ENCODE data around the gene KDM4B. TPM values are rescaled to one million over a fixed set of nuclear protein-coding genes. Genes with fewer than 3 reads are reported as not detected.

Gene KDM4B
- total RNA-seq, 2 experiments from 2014 or later, result 33.9 to 35.8 TPM

DNA sequence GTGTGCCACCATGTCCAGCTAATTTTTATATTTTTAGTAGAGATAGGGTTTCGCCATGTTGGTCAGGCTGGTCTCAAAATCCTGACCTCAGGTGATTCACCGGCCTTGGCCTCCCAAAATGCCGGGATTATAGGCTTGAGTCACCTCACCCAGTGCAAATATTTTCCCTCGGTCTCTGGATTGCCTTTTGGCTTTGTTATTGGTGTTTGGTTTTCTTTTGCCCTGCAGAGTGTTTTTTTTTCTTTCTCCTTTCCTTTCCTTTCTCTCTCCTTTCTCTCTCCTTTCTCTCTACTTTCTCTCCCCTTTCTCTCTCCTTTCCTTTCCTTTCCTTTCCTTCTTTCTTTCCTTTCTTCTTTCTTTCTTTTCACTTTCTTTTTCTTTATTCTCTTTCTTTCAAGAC lies 33.2 kb downstream of the KDM4B start:
- ATAC-seq (no peak), DNase-seq (no peak)
- Mint-ChIP-seq H3K9me3 (ENCODE audit: low read depth) (no peaks in the 10 kb centered on the region), H3K36me3 (ENCODE audit: low read depth) (peaks cover under 1% of the 10 kb centered on the region), H3K4me3 (no peak overlapping the region), H3K27me3 (no peaks in the 10 kb centered on the region), H3K27ac (no peak overlapping the region), H3K4me1 (peaks cover 5% of the 10 kb centered on the region)
- ChIA-PET CTCF (interaction anchor here (0.7 to 2.0 kb wide), 7 partner anchors 21 to 1249 kb away, joined by 3 to 19 read pairs (median 4); partner anchors contain the start of gene KDM4B), POLR2A (no interaction called here)
- intact Hi-C loops (cut with DNase I, micrococcal nuclease), result no loop called here

DNA sequence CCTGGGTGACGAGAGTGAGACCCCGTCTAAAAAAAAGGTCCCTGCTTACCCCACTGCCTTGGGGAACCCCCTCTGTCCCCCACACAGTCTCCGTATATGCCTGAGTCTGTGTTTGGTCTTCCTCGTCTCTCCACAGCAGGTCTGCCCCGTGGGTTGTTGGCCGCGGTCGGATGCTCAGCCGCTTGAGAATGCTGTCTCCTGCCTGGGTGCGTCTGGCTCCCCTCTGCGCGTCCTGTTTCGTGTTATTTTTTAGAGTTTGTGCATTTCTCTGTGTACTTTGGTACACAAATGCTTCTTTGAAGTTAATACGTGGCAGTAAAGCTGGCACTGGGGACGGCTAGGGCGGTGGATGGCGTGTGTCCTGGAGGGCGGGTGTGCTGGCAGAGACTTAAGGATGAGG lies 34.9 kb downstream of the KDM4B start:
- no peak overlapping the region for H3K4me3 Mint-ChIP-seq
- ATAC-seq, result no peak
- H3K36me3 Mint-ChIP-seq (ENCODE audit: low read depth), result peaks cover 8% of the 10 kb centered on the region
- no peak for DNase-seq
- H3K4me1 Mint-ChIP-seq, result peaks cover 5% of the 10 kb centered on the region
- H3K9me3 Mint-ChIP-seq (ENCODE audit: low read depth), result no peaks in the 10 kb centered on the region
- intact Hi-C loops (cut with DNase I, micrococcal nuclease), result no loop called here
- no peaks in the 10 kb centered on the region for H3K27me3 Mint-ChIP-seq
- POLR2A ChIA-PET, result interaction anchor here (0.6 kb wide), 1 partner anchor 29 kb away, joined by 9 read pairs; no protein-coding TSS in a partner anchor
- CTCF ChIA-PET, result interaction anchor here (0.5 to 0.6 kb wide), 2 partner anchors 12 to 133 kb away, joined by 3 to 4 read pairs; no protein-coding TSS in a partner anchor
- no peak overlapping the region for H3K27ac Mint-ChIP-seq

DNA sequence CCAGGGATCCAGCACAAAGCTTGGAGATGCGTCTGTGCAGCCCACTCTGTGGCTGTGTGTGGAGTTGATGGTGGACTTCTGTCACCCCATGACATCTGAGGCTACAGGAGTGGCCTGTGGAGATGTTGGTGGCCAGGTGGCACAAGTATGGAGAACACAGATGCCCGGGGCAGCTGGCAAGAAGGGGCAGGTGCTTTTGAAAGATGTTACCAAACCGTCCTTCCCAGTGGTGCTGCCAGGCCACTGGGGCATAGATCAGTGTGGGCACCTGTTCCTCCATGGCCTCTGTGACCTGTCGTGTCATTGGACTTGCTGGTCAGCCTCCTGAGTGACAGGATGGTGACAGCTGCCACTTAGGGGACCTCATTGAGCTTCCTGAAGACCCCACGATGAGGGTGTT lies 36.2 kb downstream of the KDM4B start:
- intact Hi-C loops (cut with DNase I, micrococcal nuclease), result no loop called here
- Mint-ChIP-seq H3K27me3 (no peaks in the 10 kb centered on the region), H3K36me3 (ENCODE audit: low read depth) (peaks cover 8% of the 10 kb centered on the region), H3K4me1 (peaks cover 5% of the 10 kb centered on the region), H3K9me3 (ENCODE audit: low read depth) (no peaks in the 10 kb centered on the region), H3K27ac (no peak overlapping the region), H3K4me3 (no peak overlapping the region)
- ChIA-PET CTCF (no interaction called here), POLR2A (no interaction called here)
- no peak for DNase-seq
- no peak for ATAC-seq

DNA sequence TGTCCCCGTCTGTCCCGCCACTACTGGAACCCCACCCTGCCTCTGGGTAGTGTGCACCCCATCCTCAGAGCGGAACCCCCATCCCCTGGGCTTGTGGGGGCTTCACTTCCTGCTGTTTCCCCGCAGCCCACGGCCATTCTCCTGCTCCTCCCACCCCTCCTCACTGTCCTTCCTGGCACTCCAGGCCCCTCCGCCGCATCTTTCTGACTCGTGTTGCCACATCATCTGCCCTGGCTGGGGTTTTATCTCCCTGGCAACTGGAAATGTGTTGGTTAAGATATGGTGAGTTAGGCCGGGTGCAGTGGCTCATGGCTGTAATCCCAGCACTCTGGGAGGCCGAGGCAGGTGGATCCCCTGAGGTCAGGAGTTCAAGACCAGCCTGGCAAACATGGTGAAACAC lies 37.3 kb downstream of the KDM4B start:
- intact Hi-C loops (cut with DNase I, micrococcal nuclease), result no loop called here
- DNase-seq, result no peak
- CTCF ChIA-PET, result no interaction called here
- no peaks in the 10 kb centered on the region for H3K9me3 Mint-ChIP-seq (ENCODE audit: low read depth)
- no peak for ATAC-seq
- no peak overlapping the region for H3K4me3 Mint-ChIP-seq
- H3K27me3 Mint-ChIP-seq, result no peaks in the 10 kb centered on the region
- no peak overlapping the region for H3K27ac Mint-ChIP-seq
- peaks cover 5% of the 10 kb centered on the region for H3K4me1 Mint-ChIP-seq
- POLR2A ChIA-PET, result no interaction called here
- peaks cover 8% of the 10 kb centered on the region for H3K36me3 Mint-ChIP-seq (ENCODE audit: low read depth)

DNA sequence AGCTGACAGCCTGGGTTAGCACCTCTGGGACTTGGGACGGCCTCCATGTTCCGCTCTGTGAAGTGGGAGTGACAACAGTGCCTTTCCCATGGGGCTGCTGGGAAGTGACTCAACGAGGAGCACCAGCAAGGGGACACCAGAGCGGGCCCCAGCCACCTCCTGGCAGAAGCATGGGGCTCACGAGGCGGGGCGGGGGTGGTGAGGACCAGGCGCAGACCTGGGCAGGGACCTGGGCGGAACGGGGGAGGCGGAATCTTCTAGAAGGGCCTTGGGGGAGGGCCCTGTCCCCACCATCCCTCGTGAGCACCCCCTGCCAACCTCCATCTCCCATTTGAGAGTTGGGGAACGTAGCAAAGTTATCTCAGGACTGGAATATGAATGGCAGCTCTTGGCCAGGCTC lies 37.9 kb downstream of the KDM4B start:
- ChIA-PET POLR2A (no interaction called here), CTCF (no interaction called here)
- Mint-ChIP-seq H3K4me3 (no peak overlapping the region), H3K4me1 (peaks cover 4% of the 10 kb centered on the region), H3K27me3 (no peaks in the 10 kb centered on the region), H3K36me3 (ENCODE audit: low read depth) (peaks cover 8% of the 10 kb centered on the region), H3K9me3 (ENCODE audit: low read depth) (no peaks in the 10 kb centered on the region), H3K27ac (no peak overlapping the region)
- no peak for DNase-seq
- no peak for ATAC-seq
- intact Hi-C loops (cut with DNase I, micrococcal nuclease), result no loop called here

DNA sequence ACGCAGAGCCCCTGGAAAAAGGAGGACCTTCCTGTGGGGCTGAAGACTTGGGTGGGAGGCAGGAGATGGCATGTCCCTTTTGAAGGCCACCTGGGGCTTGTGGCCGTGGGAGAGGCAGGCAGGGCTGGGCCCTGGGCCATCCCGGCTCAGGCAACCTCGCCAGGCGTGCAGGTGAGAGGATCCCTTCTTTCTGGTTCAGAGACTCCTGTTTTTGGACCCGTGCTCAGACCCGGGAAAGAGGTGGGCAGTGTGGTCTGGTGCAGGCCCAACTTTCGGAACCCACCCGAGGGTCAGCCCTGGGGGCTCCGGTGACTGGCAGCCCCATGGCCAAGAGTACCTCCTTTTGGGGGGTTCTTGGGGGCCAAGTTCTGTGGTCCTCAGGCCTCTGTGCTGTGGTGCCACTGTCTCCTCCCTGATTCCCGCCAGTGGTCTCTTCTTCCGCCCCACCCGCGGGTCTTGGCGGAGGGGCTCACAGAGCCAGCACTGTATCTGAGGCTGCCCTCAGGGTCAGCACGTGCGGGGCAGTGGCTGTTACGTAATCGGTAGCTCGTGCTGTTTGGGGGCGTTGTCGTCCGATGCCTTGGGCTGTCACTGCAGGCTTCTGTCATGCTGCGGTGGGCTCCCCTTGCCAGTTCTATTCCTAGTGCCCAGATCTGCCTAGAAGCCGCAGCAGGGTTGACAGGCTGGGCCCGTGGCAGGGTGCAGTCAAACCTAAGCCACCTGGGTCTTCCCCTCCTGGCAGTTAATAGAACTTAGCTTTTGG lies 42.7 kb downstream of the KDM4B start:
- Mint-ChIP-seq H3K9me3 (ENCODE audit: low read depth) (no peaks in the 10 kb centered on the region), H3K27me3 (no peaks in the 10 kb centered on the region), H3K4me3 (no peak overlapping the region), H3K27ac (no peak overlapping the region), H3K36me3 (ENCODE audit: low read depth) (peaks cover 8% of the 10 kb centered on the region), H3K4me1 (no peaks in the 10 kb centered on the region)
- ChIA-PET POLR2A (no interaction called here), CTCF (interaction anchor here (0.9 to 1.5 kb wide), 2 partner anchors 19 to 20 kb away, joined by 3 to 4 read pairs; no protein-coding TSS in a partner anchor)
- DNase-seq (no peak), ATAC-seq (no peak)
- intact Hi-C loops (cut with DNase I, micrococcal nuclease), result no loop called here

DNA sequence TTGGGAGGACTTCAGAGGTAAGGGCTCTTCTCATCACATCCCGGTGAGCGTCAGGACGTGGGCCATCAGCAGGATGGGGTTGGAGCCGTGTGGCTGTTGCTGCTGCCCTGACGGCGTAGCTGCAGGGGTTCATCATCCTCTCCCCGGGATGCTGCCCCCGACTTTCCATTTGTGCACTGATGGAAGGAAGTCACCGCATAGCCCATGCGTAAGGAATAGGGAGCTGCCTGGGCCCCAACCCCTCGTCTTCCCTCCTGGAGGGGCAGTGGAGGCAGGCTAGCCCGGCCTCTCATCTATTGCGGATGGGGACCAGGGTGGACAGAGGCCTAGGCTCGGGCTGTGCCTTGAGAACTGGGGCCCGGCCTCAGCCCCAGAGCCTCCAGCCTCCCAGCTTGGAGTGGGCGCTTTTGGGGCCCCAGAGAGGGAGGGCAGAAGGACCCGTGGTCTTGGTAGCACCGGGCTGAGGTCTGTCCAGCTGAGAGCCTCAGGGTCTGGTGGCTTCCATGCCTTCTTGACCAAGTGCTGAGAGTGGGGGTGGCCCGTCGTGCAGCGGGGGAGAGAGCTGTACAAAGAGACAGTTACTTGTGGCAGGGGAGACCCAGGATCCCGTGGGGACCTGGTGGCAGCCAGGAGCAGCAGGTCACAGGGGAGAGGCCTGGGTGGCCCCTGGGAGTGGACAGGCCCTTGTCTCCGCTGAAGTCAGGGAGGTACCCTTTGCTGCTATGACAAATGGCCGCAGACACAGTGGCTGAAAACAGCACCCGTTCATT lies 44.0 kb downstream of the KDM4B start:
- Mint-ChIP-seq H3K9me3 (ENCODE audit: low read depth) (no peaks in the 10 kb centered on the region), H3K4me3 (no peak overlapping the region), H3K4me1 (no peaks in the 10 kb centered on the region), H3K27me3 (no peaks in the 10 kb centered on the region), H3K27ac (no peak overlapping the region), H3K36me3 (ENCODE audit: low read depth) (peaks cover 4% of the 10 kb centered on the region)
- ATAC-seq (no peak), DNase-seq (no peak)
- CTCF ChIA-PET, result interaction anchor here (1.5 kb wide), 1 partner anchor 19 kb away, joined by 4 read pairs; no protein-coding TSS in a partner anchor
- POLR2A ChIA-PET, result no interaction called here
- intact Hi-C loops (cut with DNase I, micrococcal nuclease), result no loop called here

DNA sequence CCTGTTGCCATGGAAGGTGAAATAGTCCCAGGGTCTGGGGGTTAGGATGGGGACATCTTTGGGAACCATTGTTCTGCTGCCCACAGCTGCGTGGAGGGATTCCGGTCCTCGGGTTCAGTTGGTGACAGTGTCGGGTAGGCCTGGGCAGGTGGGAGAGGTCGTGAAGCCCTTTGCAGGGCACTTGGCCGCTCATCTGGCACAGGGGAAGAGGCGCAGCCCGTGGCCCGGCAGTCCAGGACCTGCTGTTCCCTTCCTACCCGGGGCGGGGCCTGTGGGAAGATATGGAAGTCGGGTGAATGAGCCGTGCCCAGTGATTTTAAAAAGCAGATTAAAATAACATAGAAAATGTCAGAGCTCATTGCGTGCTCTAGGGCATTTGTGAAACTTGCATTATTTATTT lies 44.8 kb downstream of the KDM4B start:
- Mint-ChIP-seq H3K9me3 (ENCODE audit: low read depth) (no peaks in the 10 kb centered on the region), H3K27me3 (no peaks in the 10 kb centered on the region), H3K36me3 (ENCODE audit: low read depth) (no peaks in the 10 kb centered on the region), H3K27ac (no peak overlapping the region), H3K4me1 (peaks cover 2% of the 10 kb centered on the region), H3K4me3 (no peak overlapping the region)
- ChIA-PET CTCF (interaction anchor here (0.7 kb wide), 1 partner anchor 17 kb away, joined by 5 read pairs; no protein-coding TSS in a partner anchor), POLR2A (no interaction called here)
- DNase-seq, result no peak
- no peak for ATAC-seq
- intact Hi-C loops (cut with DNase I, micrococcal nuclease), result no loop called here

DNA sequence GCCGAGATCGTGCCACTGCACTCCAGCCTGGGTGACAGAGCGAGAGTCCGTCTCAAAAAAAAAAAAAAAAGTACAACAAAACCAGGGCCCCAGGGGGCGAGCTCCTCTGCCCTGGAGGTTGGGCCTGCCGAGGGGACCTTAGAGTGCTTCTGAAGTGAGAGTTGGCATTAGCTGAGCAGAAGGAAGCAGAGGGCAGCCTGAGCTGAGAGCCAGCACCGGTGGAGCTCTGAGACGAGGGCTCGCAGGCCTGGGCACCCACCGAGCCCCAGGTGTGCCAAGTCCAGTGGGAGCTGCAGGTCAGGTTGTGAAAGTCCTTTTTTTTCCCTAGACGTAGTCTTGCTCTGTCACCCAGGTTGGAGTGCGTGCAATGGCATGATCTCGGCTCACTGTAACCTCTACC lies 46.0 kb downstream of the KDM4B start:
- Mint-ChIP-seq H3K36me3 (ENCODE audit: low read depth) (no peaks in the 10 kb centered on the region), H3K27ac (no peak overlapping the region), H3K27me3 (no peaks in the 10 kb centered on the region), H3K4me3 (no peak overlapping the region), H3K9me3 (ENCODE audit: low read depth) (no peaks in the 10 kb centered on the region), H3K4me1 (peaks cover 2% of the 10 kb centered on the region)
- POLR2A ChIA-PET, result interaction anchor here (0.7 kb wide), 1 partner anchor 14 kb away, joined by 3 read pairs; no protein-coding TSS in a partner anchor
- ATAC-seq, result no peak
- intact Hi-C loops (cut with DNase I, micrococcal nuclease), result no loop called here
- CTCF ChIA-PET, result interaction anchor here (0.8 kb wide), 1 partner anchor 14 kb away, joined by 3 read pairs; no protein-coding TSS in a partner anchor
- no peak for DNase-seq

DNA sequence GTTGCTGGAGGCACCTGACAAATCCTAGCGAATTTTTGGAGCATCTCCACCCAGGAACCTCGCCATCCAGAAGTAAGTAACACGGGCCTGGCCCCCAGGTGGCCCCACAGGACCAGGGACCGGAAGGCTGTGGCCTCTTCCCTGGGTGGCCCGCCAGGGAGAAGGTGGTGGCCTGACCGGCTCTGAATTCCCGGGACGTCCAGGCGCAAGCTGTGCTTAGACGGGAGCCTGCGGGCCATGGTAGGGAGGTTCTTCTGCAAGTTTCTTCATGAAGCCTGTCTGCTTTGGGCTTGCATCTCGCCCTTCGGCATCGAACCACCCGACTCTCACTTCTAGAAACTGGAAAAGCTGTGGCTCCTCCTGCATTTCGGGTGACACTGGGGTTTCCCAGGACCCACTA lies 47.4 kb downstream of the KDM4B start:
- intact Hi-C loops (cut with DNase I, micrococcal nuclease), result no loop called here
- H3K27ac Mint-ChIP-seq, result no peak overlapping the region
- CTCF ChIA-PET, result interaction anchor here (0.8 kb wide), 1 partner anchor 13 kb away, joined by 4 read pairs; no protein-coding TSS in a partner anchor
- ATAC-seq (no peak), DNase-seq (no peak)
- H3K9me3 Mint-ChIP-seq (ENCODE audit: low read depth), result no peaks in the 10 kb centered on the region
- H3K4me3 Mint-ChIP-seq, result no peak overlapping the region
- H3K27me3 Mint-ChIP-seq, result no peaks in the 10 kb centered on the region
- H3K36me3 Mint-ChIP-seq (ENCODE audit: low read depth), result peaks cover 5% of the 10 kb centered on the region
- POLR2A ChIA-PET, result no interaction called here
- peaks cover 2% of the 10 kb centered on the region for H3K4me1 Mint-ChIP-seq

DNA sequence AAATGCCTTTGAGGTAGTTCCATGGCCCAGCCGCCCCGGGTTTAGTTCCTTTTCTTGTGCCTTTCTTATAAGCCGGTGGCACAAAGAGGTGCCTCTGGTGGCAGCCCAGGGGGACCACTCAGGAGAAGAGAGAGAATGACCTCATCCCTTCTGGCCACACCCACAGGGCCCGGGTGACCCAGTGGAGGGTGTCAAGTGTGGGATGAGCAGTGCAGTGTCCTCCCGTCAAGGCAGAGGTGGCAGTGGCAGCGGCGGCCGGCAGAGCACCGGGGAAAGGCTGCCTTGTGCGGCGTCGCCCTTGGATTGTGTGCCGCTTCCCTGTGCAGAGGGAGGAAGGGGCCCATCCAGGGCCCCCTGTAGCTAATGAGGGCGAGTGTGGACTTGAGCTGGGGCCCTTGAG lies 47.9 kb downstream of the KDM4B start:
- Mint-ChIP-seq H3K36me3 (ENCODE audit: low read depth) (peaks cover 5% of the 10 kb centered on the region), H3K4me3 (no peak overlapping the region), H3K27me3 (no peaks in the 10 kb centered on the region), H3K4me1 (peaks cover 2% of the 10 kb centered on the region), H3K27ac (no peak overlapping the region), H3K9me3 (ENCODE audit: low read depth) (no peaks in the 10 kb centered on the region)
- intact Hi-C loops (cut with DNase I, micrococcal nuclease), result no loop called here
- ATAC-seq (no peak), DNase-seq (no peak)
- CTCF ChIA-PET, result no interaction called here
- POLR2A ChIA-PET, result no interaction called here

DNA sequence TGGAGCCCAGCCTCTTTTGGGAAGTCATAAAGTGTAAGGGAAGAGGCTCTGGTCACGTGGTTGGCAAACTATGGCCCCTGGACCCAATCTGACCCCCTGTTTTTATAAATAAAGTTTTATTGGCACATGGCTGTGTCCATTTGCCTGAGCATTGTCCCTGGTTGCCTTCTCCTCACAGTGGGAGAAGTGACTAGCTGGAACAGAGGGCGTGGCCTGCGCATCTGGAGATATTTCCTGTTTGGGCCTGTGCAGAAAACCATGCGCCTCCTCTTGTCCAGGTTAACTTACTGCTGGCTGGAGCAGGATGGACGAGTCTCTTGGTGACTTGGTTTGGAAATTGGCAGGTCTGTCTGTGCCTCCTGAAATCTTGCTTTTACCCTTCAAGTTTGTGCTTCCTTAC lies 48.3 kb downstream of the KDM4B start:
- H3K9me3 Mint-ChIP-seq (ENCODE audit: low read depth), result no peaks in the 10 kb centered on the region
- peaks cover 2% of the 10 kb centered on the region for H3K4me1 Mint-ChIP-seq
- no peak overlapping the region for H3K4me3 Mint-ChIP-seq
- ChIA-PET POLR2A (no interaction called here), CTCF (interaction anchor here (0.6 kb wide), 1 partner anchor 171 kb away, joined by 3 read pairs; no protein-coding TSS in a partner anchor)
- DNase-seq (no peak), ATAC-seq (no peak)
- peaks cover 5% of the 10 kb centered on the region for H3K36me3 Mint-ChIP-seq (ENCODE audit: low read depth)
- intact Hi-C loops (cut with DNase I, micrococcal nuclease), result no loop called here
- H3K27ac Mint-ChIP-seq, result no peak overlapping the region
- H3K27me3 Mint-ChIP-seq, result no peaks in the 10 kb centered on the region
